Neural progenitor cell (in vitro differentiated cells): ENCODE results near the gene SH2D4B.

Experiments used
- CTCF ChIP-seq: fragments of 200-600 bp; sonication (generic); IDR thresholded peaks from 2 replicates; pipeline ENCODE4 v1.5.1; 2017; ENCODE audit warnings: antibody characterized with exemption, mild to moderate bottlenecking
- EZH2 ChIP-seq: fragments of 200-600 bp; sonication (generic); IDR thresholded peaks from 2 replicates; pipeline ENCODE4 v1.6.1; 2017; ENCODE audit warnings: antibody characterized with exemption, mild to moderate bottlenecking, moderate library complexity
- EZH2phosphoT487 ChIP-seq: fragments of 200-600 bp; sonication (generic); IDR thresholded peaks from 2 replicates; pipeline ENCODE4 v1.6.1; 2017; ENCODE audit warnings: antibody characterized with exemption

- TF ChIP-seq EZH2, result no peak
- TF ChIP-seq CTCF, result no peak
- TF ChIP-seq EZH2phosphoT487, result no peak
These were observed 123.0 kb downstream of the SH2D4B start for GRCh38 chr10:80660736-80661135.
